ENCODE data around the gene MGMT. TPM values are rescaled to one million over a fixed set of nuclear protein-coding genes. Genes with fewer than 3 reads are reported as not detected.

Gene MGMT
- total and polyA plus RNA-seq, 9 of the 15 experiments (the other 6 are each of a cell fraction or from before 2014, with no cell fraction given) = 0.03 to 0.29 (median 0.11) TPM; not detected in 4

GRCh38 chr10:129536336-129536735 lies 69.3 kb downstream of the MGMT start:
- no peak overlapping the region for H3K4me2 ChIP-seq (ENCODE audit: insufficient read depth, low read length)
- FAIRE-seq (no peak), ATAC-seq (no peak), DNase-seq (ENCODE audit: extremely low read depth in 1 of 4, low spot score in 3 of 4) (no peak)
- H3K27me3 ChIP-seq (ENCODE audit: control insufficient read depth in 2 of 2, insufficient read depth in 2 of 2, low read length in 2 of 2) = peaks cover 0 to 4% of the 10 kb centered on the region in 2 experiments; a peak in 1 of 5 replicates
- no peaks in the 10 kb centered on the region for H3K9me1 ChIP-seq (ENCODE audit: control insufficient read depth, insufficient read depth, low read length)
- intact Hi-C loops (cut with micrococcal nuclease) (no loop called here), in situ Hi-C loops (cut with MboI) (no loop called here)
- ChIA-PET CTCF (ENCODE audit: low intra/inter-chr PET ratio) (no interaction called here), POLR2A (no interaction called here)
- no peaks in the 10 kb centered on the region for H3K79me2 ChIP-seq (ENCODE audit: control insufficient read depth, insufficient read depth, low read length)
- no peaks in the 10 kb centered on the region for H3K4me1 ChIP-seq (replicated peaks in 1 of 2; ENCODE audit: control insufficient read depth in 2 of 2, insufficient read depth in 2 of 2, low read length in 2 of 2)
- H4K20me1 ChIP-seq (replicated peaks; ENCODE audit: control insufficient read depth, insufficient read depth, low read length) = no peaks in the 10 kb centered on the region
- H3K36me3 ChIP-seq (ENCODE audit: control insufficient read depth, insufficient read depth, low read length) = no peaks in the 10 kb centered on the region
- no peak overlapping the region for H3K27ac ChIP-seq (ENCODE audit: extremely low read depth, low read depth, low read length)
- H2AFZ ChIP-seq (ENCODE audit: low read depth, low read length) = no peak overlapping the region
- H3K9me3 ChIP-seq (replicated peaks; ENCODE audit: control insufficient read depth, insufficient read depth, low read depth, low read length) = no peaks in the 10 kb centered on the region
- no TSS peak for BruUV-seq (replicated peaks)
- WGBS (ENCODE audit: insufficient coverage, low coverage, missing lambda C conversion rate) = 2% methylated on average over 14 of the region's 16 CpGs
- H3K9ac ChIP-seq (ENCODE audit: insufficient read depth in 1 of 2, low read depth in 2 of 2, low read length in 2 of 2) = no peak overlapping the region
- H3K4me3 ChIP-seq = no peak overlapping the region
- TF ChIP-seq TGIF2 (CRISPR knock-in tag; IDR thresholded peaks at IDR 0.05) = no peak
- TF ChIP-seq ZNF134 (CRISPR knock-in tag; conservative IDR thresholded peaks at IDR 0.05) = no peak
- TF ChIP-seq SMAD2 (IDR thresholded peaks at IDR 0.05; ENCODE audit: low read depth, low read length) = no peak
- TF ChIP-seq, protein P1, sequence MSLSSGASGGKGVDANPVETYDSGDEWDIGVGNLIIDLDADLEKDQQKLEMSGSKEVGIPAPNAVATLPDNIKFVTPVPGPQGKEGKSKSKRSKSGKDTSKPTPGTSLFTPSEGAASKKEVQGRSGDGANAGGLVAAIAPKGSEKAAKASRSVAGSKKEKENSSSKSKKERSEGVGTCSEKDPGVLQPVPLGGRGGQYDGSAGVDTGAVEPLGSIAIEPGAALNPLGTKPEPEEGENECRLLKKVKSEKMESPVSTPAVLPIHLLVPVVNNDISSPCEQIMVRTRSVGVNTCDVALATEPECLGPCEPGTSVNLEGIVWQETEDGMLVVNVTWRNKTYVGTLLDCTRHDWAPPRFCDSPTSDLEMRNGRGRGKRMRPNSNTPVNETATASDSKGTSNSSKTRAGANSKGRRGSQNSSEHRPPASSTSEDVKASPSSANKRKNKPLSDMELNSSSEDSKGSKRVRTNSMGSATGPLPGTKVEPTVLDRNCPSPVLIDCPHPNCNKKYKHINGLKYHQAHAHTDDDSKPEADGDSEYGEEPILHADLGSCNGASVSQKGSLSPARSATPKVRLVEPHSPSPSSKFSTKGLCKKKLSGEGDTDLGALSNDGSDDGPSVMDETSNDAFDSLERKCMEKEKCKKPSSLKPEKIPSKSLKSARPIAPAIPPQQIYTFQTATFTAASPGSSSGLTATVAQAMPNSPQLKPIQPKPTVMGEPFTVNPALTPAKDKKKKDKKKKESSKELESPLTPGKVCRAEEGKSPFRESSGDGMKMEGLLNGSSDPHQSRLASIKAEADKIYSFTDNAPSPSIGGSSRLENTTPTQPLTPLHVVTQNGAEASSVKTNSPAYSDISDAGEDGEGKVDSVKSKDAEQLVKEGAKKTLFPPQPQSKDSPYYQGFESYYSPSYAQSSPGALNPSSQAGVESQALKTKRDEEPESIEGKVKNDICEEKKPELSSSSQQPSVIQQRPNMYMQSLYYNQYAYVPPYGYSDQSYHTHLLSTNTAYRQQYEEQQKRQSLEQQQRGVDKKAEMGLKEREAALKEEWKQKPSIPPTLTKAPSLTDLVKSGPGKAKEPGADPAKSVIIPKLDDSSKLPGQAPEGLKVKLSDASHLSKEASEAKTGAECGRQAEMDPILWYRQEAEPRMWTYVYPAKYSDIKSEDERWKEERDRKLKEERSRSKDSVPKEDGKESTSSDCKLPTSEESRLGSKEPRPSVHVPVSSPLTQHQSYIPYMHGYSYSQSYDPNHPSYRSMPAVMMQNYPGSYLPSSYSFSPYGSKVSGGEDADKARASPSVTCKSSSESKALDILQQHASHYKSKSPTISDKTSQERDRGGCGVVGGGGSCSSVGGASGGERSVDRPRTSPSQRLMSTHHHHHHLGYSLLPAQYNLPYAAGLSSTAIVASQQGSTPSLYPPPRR (CRISPR knock-in tag; IDR thresholded peaks at IDR 0.05; ENCODE audit: borderline replicate concordance) = no peak
- no peak for TF ChIP-seq CUX1 (CRISPR knock-in tag; IDR thresholded peaks at IDR 0.05)
- TF ChIP-seq SMAD1 (IDR thresholded peaks at IDR 0.05; ENCODE audit: low read depth, low read length, partially characterized antibody) = no peak
- TF ChIP-seq, protein P2, sequence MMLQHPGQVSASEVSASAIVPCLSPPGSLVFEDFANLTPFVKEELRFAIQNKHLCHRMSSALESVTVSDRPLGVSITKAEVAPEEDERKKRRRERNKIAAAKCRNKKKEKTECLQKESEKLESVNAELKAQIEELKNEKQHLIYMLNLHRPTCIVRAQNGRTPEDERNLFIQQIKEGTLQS (IDR thresholded peaks at IDR 0.05) = no peak
- TF ChIP-seq, protein P2 (CRISPR knock-in tag; conservative IDR thresholded peaks at IDR 0.05) = no peak
- TF ChIP-seq GMEB1 (CRISPR knock-in tag; IDR thresholded peaks at IDR 0.05) = no peak
- TF ChIP-seq ZNF133 (CRISPR knock-in tag; IDR thresholded peaks at IDR 0.05) = no peak

Measured in K562 (cell line).